NOMO-1 treated with DMSO at 0.1 percent for 48 hours (cell line): ENCODE data around the gene ADGRD2.
A peak's percentile ranks its signal among the peaks of the same experiment; 100 is the strongest.

Experiments used
- DNase-seq: peaks from one replicate; lab custom pipeline; 2025; ENCODE audit not compliant: unreplicated experiment; lab: John Stamatoyannopoulos, UW

ADGRD2 gene

DNA sequence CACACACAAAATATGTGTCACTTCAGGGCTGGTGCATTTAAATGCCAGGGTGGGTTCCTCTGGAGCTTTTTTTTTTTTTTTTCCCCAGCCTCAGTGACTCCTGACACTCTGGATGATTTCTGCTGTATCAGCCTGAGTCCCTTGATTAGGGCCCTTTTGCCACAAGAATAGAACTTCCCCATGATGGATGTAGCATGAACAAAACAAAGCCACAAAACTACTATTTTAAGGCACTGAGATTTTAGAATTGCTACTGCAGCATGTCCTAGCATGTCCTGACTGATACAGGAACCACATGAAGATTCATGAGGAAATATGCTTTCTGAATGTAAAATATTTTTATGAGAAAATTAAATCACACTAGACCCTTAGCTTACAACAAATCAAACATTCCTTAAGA lies 13.9 kb upstream of the ADGRD2 start:
- DNase-seq, result peak; percentile 67

DNA sequence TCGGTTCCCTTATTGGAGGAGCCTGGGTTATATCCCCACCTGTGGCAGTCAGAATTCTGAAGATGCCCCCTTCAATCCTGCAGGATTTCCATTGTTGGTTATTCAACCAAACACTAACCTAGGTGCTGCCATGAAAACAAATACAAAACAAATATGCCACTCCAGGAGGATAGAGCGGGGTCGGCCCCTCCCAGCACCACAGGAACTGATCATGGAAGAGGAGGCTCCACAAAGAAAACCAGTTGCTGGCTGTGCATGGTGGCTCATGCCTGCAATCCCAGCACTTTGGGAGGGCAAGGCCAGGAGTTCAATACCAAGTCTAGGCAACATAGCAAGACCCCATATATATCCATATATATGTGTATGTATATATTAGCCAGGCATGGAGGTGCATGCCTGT lies 13.2 kb upstream of the ADGRD2 start:
- no peak for DNase-seq

DNA sequence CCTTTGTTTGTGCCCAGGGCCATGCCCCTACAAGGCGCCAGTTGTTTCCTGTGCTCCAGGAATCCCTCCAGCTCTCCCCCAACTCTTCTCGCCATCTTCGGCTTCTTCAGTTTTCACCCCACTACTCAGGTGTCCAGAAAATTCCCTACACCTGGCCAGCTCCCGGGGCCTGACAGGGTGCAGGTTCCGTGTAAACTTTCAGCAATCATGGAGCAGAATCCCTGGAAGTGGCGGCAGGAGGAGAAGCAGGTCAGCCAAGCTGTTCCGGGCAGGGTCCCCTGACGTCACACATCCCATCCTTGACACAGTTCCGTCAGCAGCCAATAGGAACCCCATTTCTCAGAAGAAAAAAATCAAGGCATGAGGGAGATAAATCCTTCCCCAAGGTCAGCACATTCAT lies 12.2 kb upstream of the ADGRD2 start:
- DNase-seq, result no peak

DNA sequence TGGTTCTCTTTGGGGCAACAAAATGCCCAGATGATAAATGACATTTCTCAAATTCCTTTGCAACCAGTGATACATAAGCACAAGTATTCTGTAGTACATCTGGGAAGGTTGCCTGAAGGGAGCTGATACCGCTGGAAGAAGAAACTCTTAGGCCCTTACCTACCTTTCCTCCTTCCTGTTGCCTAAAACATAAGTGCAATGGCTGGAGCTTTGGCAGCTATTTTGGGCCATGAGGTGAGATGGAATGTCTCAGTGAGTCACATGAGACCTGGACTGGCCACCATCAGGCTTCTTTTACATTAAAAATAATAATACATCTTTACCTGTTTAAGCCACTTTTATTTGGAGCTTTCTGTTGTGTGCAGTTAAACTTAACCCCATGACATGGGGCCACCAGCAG lies 11.2 kb upstream of the ADGRD2 start:
- DNase-seq, result no peak

DNA sequence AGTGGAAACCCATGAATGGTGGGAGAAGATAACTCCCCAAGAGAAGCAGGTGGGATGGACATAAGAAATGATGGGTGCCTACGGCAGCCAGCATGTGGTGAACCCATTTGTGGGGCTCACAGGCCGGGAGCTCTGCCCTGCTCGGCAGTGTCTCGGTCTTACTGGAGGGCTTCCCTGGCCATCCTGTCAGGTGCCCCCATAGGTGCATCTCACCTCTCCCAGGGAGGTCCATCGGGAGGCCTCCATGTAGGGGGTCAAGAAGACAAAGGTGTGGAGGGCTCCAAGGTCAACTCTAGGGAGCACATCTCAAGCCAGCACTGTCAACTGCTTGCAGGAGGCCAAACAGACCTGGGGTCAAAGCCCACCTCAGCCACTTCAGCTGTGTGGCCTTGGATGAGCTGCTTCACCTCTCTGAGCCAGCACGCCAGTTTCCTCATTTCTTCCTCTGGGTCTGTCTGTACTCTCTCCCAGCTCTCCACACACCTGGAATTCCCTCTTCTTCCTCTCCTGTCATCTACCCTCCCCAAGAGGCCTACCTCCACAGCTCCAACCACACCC lies 10.5 kb upstream of the ADGRD2 start:
- DNase-seq, result no peak

- no peak for DNase-seq
These were observed 9.5 kb upstream of the ADGRD2 start for GRCh38 chr9:124440786-124441185.

DNA sequence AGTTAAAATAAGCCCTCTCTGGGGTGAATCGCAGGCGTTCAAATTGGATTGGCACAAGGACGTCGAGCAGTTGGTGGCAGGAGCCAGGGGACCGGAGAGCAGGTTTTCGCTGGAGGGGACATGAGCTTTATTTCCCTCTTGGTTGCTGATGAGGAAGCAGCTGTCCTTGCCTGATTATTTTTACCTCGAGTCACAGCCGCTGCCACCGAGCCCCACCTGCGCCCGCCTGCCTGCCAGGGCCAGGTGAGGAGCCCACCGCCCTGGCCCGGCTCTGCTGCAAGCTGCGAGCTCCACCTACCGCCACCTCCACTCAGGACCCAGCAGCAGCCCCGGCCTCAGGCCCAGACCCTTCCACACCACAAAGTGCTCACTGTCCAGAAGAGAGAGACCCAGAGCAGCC lies 9.0 kb upstream of the ADGRD2 start:
- DNase-seq, result no peak

- no peak for DNase-seq
These were observed 7.9 kb upstream of the ADGRD2 start for GRCh38 chr9:124442379-124442778.

DNA sequence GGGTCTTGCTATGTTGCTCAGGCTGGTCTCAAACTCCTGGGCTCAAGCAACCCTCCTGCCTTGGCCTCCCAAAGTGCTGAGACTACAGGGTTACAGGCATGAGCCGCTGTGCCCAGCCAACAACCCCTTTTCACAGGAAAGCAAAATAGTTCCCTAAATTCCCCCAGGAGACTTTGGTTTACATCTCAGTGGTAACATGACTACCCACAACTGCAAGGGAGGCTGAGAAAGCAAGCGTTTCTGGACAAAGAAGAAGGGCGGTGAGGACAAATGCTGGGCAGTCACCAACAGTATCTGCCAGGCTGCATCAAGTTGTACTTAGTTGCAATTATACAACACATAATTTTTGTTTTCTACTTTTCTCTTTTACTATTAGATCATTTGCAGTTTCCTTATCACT lies 7.4 kb upstream of the ADGRD2 start:
- no peak for DNase-seq

GRCh38 chr9:124443625-124444024 lies 6.6 kb upstream of the ADGRD2 start:
- no peak for DNase-seq

DNA sequence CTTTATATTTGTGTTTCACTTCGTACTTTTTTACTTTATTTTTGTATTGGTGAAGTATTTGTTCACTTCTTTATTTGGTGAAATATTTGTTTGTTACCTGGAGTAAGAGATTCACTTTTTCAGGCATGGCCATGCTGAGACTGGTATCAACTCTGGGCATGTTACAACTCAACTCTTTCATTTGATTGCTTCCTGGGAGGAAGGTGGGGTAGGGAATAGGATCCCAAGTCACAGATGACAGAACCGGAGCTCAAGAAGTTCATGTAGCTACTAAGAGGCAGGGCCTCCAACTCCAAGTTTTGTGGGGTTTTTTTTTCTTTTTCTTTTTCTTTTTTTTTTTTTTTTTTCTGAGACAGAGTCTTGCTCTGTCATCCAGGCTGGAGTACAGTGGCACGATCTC lies 6.1 kb upstream of the ADGRD2 start:
- DNase-seq, result no peak

DNA sequence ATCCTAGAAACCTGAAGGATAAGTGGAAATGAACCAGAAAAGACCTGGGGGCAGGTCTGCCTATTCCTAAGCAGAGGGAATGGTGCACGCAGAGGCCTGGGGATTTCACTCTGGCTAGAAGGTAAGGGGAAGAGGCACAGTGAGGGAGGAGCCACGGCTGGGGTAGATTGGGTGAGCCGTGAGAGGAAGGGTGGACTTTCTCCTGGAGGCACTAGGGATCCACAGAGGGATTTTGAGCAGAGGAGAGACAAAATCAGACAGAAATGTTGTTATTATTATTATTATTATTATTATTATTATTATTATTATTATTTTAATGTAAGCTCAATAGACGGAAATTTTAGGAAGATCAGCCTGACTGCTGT lies 3.0 kb upstream of the ADGRD2 start:
- DNase-seq, result no peak

DNA sequence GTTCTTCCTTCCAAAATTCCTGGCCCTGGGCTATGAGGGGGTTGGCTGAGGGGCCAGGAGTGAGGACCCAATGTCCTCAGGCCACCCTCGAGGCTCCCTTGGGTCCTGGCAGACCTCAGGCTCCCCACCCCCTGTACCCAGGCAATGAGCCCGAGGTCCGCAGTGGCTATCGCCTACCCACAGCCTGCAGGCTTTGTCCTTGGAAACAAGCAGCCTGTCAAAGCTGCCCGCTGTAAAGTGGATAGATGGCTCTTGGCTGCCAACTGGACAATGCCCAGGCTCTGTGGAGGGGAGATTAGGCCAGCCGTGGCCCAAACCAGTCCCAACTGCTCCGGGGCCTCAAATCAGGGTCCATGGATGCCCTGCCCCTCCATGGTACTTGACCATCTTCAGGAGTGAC lies 2.2 kb upstream of the ADGRD2 start:
- no peak for DNase-seq

DNA sequence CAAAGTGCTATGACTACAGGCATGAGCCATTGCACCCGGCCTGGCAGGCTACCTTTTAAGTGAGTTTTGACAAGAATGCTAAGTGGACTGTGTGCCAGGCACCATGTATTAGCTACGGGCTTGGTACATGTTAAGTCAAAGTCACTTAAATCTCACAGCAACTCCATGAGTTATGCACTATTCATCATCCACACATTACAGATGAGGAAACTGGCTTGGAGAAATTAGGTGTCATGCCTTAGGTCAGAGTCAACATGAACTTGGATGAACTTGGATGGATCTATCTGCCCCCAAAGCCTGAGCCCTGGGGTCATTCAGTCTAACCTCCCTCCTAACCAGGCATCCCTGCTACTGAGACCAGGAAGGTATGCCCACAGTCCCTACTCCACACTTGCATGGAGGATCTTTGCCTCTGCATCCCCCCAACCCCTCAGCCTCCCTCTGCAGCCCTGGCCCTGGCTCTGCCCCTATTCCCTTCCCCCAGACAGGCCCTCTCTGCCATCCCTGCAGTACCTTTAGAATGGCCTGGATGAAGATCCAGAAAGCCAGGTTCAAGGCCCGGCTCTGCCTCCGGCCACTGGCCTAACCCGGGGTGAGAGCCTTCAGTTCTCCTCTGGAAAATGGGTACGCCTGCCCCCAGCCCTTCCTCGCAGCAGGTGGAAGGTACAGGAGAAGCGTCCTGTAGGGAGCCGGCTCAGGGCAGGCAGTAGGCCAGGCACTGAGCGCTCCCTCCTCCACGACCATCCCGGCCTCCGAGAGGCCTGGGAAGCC lies 685 bp upstream of the ADGRD2 start:
- DNase-seq, result no peak

DNA sequence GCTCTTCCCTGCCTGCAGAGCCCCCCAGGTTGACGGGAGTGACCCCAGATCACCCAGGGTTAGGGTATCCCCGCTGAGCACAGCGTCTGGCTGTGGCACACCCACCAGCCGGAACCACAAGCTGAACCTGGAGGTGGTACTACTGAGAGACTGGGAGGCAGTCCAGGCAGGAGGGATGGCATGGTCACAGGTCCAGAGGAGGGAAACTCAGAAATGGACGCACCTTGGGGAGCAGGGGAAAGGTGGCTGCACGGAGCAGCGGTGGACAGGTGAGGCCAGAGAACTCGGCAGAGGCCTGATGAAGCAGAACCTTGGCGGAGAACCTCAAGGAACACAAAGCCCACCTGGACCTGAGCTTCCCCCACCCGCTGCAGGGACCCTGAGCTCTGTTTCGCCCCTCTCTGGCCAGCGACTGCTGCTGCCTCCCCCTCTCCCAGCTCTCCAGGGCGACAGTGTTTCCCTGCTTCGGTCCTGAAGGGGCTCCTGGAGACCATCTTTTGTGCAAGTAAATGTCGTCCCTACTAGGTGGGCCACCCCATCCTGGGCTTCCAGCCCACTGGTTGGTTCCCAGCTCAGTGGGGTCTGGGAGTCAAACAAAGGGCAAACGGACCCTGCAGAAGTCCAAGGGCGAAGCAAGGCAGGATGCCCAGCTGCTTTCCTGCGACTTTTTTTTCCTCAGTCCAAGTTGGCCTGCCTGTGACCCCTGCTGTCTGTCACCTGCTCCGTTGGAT lies 845 bp downstream of the ADGRD2 start:
- DNase-seq, result no peak

- no peak for DNase-seq
These were observed 2.1 kb downstream of the ADGRD2 start for GRCh38 chr9:124452326-124452725.

GRCh38 chr9:124452841-124453585 lies 2.8 kb downstream of the ADGRD2 start:
- no peak for DNase-seq

DNA sequence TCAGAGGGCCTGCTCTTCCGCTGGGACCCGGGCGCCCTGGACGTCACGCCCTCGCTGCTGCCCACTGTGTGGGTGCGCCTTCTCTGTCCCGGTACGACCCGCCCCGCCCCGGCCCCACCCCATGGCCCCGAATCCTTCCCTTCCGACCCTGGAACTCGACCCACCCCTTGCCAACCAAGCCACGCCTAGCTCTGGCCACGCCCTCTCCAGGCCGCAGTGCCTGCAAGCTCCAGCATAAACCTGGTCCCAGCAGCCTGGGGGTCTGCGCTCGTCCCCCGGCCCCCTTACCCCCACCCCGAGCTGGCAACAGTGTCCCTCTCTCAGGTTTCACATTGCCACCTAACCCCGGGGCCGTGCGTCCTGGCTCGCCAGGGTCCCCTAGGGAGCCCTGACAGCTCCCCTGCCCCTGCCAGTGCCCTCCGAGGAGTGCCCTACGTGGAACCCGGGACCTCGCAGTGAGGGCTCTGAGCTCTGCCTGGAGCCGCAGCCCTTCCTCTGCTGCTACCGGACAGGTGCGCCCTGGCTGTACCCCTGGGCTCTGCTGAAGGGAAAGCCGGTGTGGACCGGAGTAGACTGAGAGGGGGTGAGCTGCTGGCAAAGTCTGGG lies 3.4 kb downstream of the ADGRD2 start:
- peak; percentile 9 for DNase-seq

DNA sequence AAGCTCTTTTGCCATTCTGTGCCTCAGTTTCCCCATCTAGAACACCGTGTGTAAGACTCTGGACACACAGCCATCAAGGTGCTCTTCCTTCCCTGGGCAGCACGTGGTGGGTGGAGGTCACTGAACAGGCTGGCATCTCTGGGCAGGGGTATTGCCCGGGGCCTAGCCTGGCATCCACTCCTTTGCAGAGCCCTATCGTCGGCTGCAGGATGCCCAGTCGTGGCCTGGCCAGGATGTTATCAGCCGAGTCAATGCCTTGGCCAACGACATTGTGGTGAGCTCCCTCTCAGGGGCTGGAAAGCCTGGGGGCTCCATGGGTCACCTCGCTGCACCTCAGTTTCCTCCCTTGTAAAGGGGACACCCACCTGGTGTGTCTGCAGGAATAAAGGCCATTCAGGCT lies 4.0 kb downstream of the ADGRD2 start:
- no peak for DNase-seq

- DNase-seq, result no peak
These were observed 4.7 kb downstream of the ADGRD2 start for GRCh38 chr9:124454791-124455443.

- no peak for DNase-seq
These were observed 5.6 kb downstream of the ADGRD2 start for GRCh38 chr9:124455820-124456219.
